ENCODE data around the gene ASB18.

DNA sequence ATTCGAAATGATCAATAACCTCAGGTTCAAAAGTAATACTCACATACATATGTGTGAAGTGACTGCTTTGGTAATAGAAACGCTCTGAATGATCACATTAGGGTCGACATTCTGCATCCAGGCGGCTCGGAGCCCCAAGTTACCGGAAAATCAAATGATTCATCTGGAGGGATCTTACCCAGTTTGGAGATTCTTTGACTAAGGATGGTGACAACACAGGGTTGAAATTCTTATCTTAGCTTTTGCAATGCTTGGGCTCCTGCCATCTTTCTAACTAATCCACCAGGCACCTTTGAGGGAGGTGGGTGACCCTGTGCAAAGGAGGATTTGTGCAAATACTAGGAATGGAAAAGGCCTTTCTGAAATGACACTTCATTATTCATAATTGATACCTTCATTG lies 106.8 kb downstream of the ASB18 start:
- TF ChIP-seq, protein P1, sequence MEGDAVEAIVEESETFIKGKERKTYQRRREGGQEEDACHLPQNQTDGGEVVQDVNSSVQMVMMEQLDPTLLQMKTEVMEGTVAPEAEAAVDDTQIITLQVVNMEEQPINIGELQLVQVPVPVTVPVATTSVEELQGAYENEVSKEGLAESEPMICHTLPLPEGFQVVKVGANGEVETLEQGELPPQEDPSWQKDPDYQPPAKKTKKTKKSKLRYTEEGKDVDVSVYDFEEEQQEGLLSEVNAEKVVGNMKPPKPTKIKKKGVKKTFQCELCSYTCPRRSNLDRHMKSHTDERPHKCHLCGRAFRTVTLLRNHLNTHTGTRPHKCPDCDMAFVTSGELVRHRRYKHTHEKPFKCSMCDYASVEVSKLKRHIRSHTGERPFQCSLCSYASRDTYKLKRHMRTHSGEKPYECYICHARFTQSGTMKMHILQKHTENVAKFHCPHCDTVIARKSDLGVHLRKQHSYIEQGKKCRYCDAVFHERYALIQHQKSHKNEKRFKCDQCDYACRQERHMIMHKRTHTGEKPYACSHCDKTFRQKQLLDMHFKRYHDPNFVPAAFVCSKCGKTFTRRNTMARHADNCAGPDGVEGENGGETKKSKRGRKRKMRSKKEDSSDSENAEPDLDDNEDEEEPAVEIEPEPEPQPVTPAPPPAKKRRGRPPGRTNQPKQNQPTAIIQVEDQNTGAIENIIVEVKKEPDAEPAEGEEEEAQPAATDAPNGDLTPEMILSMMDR (conservative IDR thresholded peaks at IDR 0.05; ENCODE audit: low read depth in 2 of 2): no peak
- TF ChIP-seq EZH2 (IDR thresholded peaks at IDR 0.05; ENCODE audit: low read depth, unreplicated experiment): no peak
- TF ChIP-seq EZH2phosphoT487 (IDR thresholded peaks at IDR 0.05; ENCODE audit: unreplicated experiment): no peak
- TF ChIP-seq, protein P2, sequence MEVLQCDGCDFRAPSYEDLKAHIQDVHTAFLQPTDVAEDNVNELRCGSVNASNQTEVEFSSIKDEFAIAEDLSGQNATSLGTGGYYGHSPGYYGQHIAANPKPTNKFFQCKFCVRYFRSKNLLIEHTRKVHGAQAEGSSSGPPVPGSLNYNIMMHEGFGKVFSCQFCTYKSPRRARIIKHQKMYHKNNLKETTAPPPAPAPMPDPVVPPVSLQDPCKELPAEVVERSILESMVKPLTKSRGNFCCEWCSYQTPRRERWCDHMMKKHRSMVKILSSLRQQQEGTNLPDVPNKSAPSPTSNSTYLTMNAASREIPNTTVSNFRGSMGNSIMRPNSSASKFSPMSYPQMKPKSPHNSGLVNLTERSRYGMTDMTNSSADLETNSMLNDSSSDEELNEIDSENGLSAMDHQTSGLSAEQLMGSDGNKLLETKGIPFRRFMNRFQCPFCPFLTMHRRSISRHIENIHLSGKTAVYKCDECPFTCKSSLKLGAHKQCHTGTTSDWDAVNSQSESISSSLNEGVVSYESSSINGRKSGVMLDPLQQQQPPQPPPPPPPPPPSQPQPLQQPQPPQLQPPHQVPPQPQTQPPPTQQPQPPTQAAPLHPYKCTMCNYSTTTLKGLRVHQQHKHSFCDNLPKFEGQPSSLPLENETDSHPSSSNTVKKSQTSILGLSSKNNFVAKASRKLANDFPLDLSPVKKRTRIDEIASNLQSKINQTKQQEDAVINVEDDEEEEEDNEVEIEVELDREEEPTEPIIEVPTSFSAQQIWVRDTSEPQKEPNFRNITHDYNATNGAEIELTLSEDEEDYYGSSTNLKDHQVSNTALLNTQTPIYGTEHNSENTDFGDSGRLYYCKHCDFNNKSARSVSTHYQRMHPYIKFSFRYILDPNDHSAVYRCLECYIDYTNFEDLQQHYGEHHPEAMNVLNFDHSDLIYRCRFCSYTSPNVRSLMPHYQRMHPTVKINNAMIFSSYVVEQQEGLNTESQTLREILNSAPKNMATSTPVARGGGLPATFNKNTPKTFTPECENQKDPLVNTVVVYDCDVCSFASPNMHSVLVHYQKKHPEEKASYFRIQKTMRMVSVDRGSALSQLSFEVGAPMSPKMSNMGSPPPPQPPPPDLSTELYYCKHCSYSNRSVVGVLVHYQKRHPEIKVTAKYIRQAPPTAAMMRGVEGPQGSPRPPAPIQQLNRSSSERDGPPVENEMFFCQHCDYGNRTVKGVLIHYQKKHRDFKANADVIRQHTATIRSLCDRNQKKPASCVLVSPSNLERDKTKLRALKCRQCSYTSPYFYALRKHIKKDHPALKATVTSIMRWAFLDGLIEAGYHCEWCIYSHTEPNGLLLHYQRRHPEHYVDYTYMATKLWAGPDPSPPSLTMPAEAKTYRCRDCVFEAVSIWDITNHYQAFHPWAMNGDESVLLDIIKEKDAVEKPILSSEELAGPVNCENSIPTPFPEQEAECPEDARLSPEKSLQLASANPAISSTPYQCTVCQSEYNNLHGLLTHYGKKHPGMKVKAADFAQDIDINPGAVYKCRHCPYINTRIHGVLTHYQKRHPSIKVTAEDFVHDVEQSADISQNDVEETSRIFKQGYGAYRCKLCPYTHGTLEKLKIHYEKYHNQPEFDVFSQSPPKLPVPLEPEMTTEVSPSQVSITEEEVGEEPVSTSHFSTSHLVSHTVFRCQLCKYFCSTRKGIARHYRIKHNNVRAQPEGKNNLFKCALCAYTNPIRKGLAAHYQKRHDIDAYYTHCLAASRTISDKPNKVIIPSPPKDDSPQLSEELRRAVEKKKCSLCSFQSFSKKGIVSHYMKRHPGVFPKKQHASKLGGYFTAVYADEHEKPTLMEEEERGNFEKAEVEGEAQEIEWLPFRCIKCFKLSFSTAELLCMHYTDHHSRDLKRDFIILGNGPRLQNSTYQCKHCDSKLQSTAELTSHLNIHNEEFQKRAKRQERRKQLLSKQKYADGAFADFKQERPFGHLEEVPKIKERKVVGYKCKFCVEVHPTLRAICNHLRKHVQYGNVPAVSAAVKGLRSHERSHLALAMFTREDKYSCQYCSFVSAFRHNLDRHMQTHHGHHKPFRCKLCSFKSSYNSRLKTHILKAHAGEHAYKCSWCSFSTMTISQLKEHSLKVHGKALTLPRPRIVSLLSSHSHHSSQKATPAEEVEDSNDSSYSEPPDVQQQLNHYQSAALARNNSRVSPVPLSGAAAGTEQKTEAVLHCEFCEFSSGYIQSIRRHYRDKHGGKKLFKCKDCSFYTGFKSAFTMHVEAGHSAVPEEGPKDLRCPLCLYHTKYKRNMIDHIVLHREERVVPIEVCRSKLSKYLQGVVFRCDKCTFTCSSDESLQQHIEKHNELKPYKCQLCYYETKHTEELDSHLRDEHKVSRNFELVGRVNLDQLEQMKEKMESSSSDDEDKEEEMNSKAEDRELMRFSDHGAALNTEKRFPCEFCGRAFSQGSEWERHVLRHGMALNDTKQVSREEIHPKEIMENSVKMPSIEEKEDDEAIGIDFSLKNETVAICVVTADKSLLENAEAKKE (CRISPR knock-in tag; IDR thresholded peaks at IDR 0.05): no peak
- no peak for TF ChIP-seq POLR2AphosphoS5 (IDR thresholded peaks at IDR 0.05; ENCODE audit: low read depth)

All from GM23338 (cell line).